Activated CD4-positive, alpha-beta T cell treated with anti-CD3 and anti-CD28 coated beads for 4 hours (primary cell): Measurements from ENCODE around the gene LMF1.
"Not testable (repeated sequence)": the region's sequence is repeated elsewhere in the genome, so short reads cannot be mapped to it uniquely, and the experiment has no call there.

Experiments used
- DNase-seq, 2 donors: peaks; one replicate each; pipeline ENCODE4 v3.0.0-alpha.2; 2020

Gene LMF1

GRCh38 chr16:861446-861845 lies 109.3 kb downstream of the LMF1 start:
- no peak for DNase-seq

DNA sequence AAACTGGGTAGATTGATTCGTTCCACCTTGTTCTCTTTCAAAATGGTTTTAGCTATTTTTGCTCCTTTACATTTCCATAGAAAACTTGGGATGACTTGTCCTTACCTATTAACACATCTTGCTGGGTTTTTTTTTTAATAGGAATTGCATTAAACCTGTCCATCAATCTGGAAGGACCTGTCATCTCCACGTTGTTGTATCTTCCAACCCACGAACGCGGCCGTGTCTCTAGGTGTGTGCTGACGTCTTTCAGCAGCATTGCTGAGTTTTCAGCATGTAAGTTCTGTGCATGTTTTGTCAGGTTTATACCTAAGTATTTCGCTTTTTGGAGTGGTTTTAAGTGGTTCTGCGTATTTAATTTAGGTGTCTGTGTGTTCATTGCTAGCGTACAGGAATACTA lies 109.9 kb downstream of the LMF1 start:
- no peak for DNase-seq

DNA sequence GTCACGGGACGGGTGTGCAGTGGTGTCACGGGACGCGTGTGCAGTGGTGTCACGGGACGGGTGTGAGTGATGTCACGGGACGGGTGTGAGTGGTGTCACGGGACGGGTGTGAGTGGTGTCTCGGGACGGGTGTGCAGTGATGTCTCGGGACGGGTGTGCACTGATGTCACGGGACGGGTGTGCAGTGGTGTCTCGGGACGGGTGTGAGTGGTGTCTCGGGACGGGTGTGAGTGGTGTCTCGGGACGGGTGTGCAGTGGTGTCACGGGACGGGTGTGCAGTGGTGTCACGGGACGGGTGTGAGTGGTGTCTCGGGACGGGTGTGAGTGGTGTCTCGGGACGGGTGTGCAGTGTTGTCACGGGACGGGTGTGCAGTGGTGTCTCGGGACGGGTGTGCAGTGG lies 111.8 kb downstream of the LMF1 start:
- not testable (repeated sequence) for DNase-seq

- not testable (repeated sequence) for DNase-seq
Measured at GRCh38 chr16:858441-858840, 112.3 kb downstream of the LMF1 start.

- no peak for DNase-seq
Measured at GRCh38 chr16:856811-857210, 114.0 kb downstream of the LMF1 start.

- no peak for DNase-seq
Measured at GRCh38 chr16:856101-856500, 114.7 kb downstream of the LMF1 start.

GRCh38 chr16:855471-855870 lies 115.3 kb downstream of the LMF1 start:
- DNase-seq, result no peak

DNA sequence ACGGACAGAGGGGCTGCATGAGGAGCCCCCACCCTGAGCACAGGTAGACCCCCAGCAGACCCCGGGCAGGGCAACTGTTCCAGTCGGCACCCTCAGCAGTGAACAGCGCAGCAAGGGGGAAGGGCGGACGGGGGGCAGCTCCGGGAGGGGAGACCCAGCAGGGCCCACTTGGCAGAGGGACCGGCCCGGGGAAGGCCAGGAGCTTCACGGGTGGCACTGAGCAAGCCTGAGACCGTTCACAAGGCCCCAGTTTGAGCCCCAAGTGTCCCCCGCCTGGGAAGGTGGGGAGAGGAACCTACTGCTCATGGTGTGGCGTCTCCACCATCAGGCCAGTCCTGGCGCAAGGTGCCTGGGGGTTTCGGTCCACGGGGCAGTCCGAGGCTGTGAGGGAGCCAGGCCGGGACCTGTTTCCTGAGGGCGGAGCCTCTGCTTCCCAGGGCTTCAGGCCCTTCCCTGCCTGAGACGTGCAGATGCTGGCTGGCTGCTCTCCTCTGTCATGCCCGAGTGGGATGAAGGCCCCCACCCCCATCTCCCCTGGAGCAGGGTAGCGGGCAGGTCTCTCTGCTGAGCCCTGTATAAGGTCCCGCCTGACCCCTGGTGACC lies 115.9 kb downstream of the LMF1 start:
- no peak for DNase-seq

DNA sequence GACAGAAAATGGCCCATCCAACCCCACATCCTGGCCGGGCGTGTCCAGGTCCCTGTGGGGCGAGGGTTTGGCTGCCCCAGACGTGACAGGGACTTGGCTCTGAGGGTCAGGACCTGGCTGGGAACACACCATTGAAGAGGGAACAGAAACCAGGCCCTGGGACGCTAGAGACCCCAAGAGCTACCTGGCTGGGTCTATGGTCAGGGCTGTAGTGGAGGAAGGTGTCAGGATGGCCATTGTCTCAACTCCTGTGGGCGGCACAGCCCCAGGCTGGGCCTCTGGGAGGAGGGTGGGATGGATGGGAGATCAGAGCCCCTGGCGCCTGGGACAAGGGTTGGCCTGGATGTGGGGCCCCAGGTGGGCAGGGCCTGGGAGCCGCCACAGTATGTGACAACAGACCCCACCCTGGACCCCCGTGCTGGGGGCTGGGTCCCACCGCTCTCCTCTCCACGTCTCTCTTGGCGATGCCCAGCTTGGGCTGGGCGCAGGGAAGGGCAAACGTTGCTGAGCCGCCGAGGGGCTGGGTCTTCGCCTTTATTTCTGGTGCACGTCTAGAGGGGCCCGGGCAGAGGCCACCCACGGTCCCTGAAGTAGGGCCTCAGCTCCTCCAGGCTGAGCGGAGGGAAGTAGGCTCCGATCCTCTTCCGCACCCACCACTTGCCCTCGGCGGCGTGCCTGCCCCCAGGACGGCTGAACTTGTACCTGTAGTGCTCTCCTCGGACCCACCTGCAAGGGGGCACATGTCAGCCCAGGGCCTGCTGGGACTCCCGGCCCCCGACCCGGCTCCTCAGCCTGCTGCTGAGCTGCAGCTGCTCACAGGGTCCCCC lies 116.6 kb downstream of the LMF1 start:
- no peak for DNase-seq

- DNase-seq, result no peak
Measured at GRCh38 chr16:853306-853705, 117.5 kb downstream of the LMF1 start.

DNA sequence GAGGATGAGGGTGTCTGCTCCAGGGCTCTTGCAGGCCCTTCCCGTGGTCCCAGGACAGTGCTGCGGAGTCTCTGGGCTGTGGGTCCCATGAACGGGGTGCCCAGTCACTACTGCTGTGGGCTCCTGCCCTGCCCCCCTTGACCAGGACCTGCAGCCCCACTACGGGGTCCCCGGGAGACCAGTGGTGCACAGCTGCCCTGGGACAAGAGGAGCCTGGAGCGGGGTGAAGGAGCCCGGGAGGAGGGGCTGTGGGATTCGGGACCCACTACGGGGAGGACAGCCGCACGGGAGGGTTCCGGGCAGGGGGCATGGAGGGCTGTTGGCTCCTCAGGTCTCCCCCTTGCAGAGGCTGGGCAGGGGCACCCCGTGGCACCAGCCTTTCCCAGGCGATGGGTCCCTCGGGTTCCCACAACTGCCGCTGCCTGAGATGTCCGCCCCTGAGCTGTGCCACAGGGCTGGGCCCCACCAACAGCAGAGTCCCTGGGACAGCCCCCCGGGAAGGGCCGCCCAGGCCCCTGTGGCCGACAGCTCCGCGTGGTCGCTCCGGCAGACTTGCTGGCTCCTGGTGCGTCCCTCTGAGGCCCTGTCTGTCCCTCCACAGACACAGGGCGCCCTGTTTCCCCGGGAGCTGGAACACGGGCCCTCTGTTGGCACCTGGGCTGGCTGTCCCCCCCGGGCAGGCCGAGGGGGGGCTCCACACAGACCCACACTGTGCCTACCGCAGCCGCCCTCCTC lies 118.2 kb downstream of the LMF1 start:
- DNase-seq, result no peak

GRCh38 chr16:851871-852270 lies 118.9 kb downstream of the LMF1 start:
- DNase-seq, result no peak

GRCh38 chr16:851209-851810 lies 119.5 kb downstream of the LMF1 start:
- DNase-seq, result no peak

GRCh38 chr16:850668-851067 lies 120.1 kb downstream of the LMF1 start:
- DNase-seq, result no peak

DNA sequence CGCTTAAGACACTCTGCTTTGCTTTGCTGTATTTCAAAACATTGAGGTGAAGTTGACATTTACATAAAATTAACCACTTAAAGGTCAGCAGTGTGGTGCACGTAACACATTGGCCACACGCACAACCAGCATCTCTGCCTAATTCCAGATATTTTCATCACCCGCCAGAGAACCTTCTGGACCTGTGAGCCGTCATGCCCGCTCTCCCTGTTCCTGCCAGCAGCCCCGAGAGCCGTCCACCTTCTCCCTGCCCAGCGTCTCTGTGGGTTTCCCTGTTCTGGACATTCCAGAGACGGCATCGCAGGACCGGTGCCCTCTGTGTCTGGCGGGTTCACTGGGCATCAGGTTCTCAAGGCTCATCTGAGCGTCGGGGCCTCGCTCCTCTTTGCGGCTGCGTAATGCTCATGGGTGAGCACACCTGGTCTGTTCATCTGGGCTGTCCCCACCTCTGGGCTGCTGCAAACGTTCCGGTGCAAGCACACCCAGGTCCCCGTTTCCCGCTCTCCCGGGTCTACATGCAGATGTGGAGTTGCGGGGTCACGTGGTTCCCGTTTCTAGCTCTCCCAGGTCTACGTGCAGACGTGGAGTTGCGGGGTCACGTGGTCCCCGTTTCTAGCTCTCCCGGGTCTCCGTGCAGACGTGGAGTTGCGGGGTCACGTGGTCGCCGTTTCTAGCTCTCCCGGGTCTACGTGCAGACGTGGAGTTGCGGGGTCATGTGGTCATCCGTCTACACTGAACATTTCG lies 122.1 kb downstream of the LMF1 start:
- no peak for DNase-seq

- DNase-seq, result no peak
Measured at GRCh38 chr16:847681-848445, 122.9 kb downstream of the LMF1 start.

DNA sequence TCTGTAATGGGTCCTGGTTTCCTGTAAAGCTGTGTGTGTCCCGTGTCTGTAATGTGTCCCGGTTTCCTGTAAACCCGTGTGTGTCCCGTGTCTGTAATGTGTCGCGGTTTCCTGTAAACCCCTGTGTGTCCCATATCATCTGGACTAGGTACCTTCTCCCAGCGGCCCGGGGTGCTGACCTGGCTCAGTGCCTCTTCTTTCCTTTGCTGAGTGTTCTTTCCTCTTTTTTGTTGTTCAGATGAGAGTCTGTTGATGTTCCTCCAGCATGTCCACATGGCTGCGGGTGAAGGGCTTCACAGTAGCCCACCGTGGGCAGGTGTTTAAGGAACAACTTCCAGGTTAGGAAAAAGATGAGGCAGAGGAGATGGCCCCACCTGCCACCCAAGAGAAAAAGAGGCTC lies 123.6 kb downstream of the LMF1 start:
- DNase-seq, result no peak

GRCh38 chr16:845351-845745 lies 125.4 kb downstream of the LMF1 start:
- no peak for DNase-seq

DNA sequence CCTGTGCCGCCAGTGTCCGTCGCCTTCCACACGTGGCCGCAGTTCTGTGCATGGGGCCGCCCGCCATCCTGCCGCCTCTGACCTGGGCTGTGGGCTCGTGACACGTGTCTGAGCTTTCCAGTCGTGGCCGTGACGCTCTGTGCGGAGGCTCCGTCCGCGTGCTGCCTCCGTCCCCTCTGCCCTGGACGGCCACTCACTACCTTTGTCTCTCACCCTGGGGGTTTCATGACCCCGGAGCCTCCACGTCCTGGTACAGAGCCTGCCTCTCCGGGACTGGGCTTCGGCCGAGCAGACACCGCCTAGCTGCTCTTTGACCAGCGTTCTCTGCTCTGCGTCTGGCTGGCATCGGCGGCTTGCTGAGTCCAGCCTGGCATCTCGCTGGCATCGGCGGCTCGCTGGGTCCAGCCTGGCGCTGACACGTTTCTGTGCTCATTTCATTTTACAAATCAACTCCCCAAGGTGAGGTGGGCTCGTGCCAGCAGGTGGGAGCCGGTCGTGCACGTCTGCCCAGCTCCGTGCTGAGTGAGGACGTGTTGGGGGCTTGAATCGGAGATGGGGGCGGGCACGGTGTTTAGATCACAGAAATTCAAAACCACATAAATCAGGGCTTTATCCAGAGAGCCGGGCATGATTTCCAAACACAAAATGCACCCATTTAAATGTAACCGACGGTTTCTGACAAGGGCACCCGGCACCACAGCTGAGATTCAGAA lies 126.0 kb downstream of the LMF1 start:
- DNase-seq, result no peak

DNA sequence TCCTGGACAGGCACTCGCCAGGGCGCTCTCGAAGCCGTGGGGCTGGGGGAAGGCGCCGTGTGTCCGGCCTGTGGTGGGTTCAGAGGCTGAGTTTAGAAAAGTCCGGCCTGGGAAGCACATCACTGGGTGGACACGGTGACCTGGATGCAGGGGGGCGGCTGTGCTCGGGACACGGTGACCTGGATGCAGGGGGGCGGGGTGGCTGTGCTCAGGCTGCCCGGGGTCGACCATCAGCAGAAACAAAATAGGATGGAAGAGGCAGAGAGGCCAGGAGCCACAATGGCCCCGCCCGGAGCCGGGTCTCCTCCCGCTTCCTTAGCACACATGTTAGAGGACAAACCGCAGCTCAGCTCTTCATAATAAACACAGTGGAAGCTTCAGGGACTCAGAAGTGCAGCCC lies 127.0 kb downstream of the LMF1 start:
- DNase-seq, result no peak
